Measurements from ENCODE around the gene FRMPD4. TPM values are rescaled to one million over a fixed set of nuclear protein-coding genes. Genes with fewer than 3 reads are reported as not detected.

The FRMPD4 gene
- total and polyA plus RNA-seq, 2 experiments from 2014 or later, result 0.60 to 1.5 TPM

DNA sequence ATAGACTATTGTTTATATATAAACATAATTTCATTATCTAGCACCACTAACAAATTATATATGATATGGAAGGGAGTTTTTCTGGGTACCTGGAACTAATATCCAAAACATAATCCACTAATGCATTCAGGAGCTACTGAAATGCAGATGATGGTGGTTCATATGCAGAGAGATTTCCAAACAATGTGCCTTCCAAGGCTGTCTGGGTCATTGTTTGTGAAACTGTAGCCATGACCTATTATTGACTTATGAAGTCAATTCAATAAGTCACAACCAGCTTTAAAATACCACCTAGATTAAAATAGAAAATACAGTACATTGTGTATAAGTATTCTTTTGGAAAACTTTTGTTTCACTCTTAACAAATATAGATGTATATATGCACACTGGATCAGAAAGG lies 415.9 kb downstream of the FRMPD4 start:
- Histone ChIP-seq H3K27ac (no peak overlapping the region), H3K4me1 (ENCODE audit: low read depth) (no peaks in the 10 kb centered on the region), H3K9me3 (ENCODE audit: low read depth) (no peaks in the 10 kb centered on the region), H3K4me3 (no peak overlapping the region), H3K27me3 (no peaks in the 10 kb centered on the region), H3K36me3 (no peaks in the 10 kb centered on the region)
- no peak for TF ChIP-seq CTCF (IDR thresholded peaks at IDR 0.05; ENCODE audit: low read depth, low read length)
- no peak for DNase-seq (ENCODE audit: low read depth in 1 of 2, low spot score in 1 of 2)

- H3K27ac ChIP-seq, result no peak overlapping the region
- no peaks in the 10 kb centered on the region for H3K9me3 ChIP-seq (ENCODE audit: low read depth)
- H3K36me3 ChIP-seq, result no peaks in the 10 kb centered on the region
- peaks cover 4% of the 10 kb centered on the region for H3K4me1 ChIP-seq (ENCODE audit: low read depth)
- no peak overlapping the region for H3K4me3 ChIP-seq
- no peak for TF ChIP-seq CTCF (IDR thresholded peaks at IDR 0.05; ENCODE audit: low read depth, low read length)
- peak in 1 of 2 donors; percentile 57 for DNase-seq (ENCODE audit: low read depth in 1 of 2, low spot score in 1 of 2)
- no peaks in the 10 kb centered on the region for H3K27me3 ChIP-seq
These were observed 424.8 kb downstream of the FRMPD4 start for GRCh38 chrX:12563121-12563520.

DNA sequence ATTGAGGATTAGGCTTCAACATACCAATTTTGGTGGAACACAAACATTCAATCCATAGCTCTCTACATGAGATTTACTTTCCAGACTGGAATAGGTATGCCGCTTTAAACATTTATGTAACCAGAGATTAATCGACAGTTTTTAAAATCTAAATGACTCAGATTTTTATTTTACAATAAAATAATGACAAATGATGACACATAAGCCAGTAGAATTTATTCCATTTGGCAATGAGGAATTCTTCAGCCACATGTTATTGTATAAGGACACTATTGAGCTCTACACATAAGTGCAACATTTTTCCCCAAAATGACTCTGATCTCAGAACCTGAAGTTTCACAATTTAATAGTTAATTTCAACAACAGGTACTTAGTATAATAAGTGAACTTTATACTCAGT lies 425.9 kb downstream of the FRMPD4 start:
- Histone ChIP-seq H3K36me3 (no peaks in the 10 kb centered on the region), H3K27me3 (no peaks in the 10 kb centered on the region), H3K27ac (no peak overlapping the region), H3K4me3 (no peak overlapping the region), H3K9me3 (ENCODE audit: low read depth) (no peaks in the 10 kb centered on the region), H3K4me1 (ENCODE audit: low read depth) (peaks cover 4% of the 10 kb centered on the region)
- TF ChIP-seq CTCF (IDR thresholded peaks at IDR 0.05; ENCODE audit: low read depth, low read length), result no peak
- no peak for DNase-seq (ENCODE audit: low read depth in 1 of 2, low spot score in 1 of 2)

DNA sequence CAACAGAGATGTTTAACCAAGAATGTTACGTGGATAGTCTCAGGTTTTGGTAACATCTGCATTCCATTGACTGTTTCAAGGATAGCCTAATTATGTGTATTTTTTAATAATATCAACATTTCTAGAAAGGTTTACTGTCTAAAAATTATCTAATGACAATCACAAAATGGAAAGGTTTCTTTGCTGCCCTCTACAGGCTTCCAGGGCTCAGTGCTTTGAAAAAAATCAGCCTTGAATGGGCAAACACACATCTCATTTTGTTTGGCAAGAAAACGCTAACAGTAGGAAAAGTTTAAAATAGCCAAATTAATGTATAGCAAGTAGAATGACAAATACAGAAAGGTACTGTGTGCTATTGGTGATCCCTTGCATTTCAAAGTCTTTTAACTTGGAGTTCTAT lies 429.6 kb downstream of the FRMPD4 start:
- Histone ChIP-seq H3K36me3 (no peaks in the 10 kb centered on the region), H3K4me3 (no peak overlapping the region), H3K27ac (no peak overlapping the region), H3K4me1 (ENCODE audit: low read depth) (peaks cover 4% of the 10 kb centered on the region), H3K27me3 (no peaks in the 10 kb centered on the region), H3K9me3 (ENCODE audit: low read depth) (no peaks in the 10 kb centered on the region)
- peak; percentile 1 to 25 for DNase-seq (ENCODE audit: low read depth in 1 of 2, low spot score in 1 of 2)
- peak; percentile 68 for TF ChIP-seq CTCF (IDR thresholded peaks at IDR 0.05; ENCODE audit: low read depth, low read length)

- no peak overlapping the region for H3K27ac ChIP-seq
- H3K4me3 ChIP-seq, result no peak overlapping the region
- H3K36me3 ChIP-seq, result no peaks in the 10 kb centered on the region
- H3K27me3 ChIP-seq, result no peaks in the 10 kb centered on the region
- TF ChIP-seq CTCF (IDR thresholded peaks at IDR 0.05; ENCODE audit: low read depth, low read length), result no peak
- H3K4me1 ChIP-seq (ENCODE audit: low read depth), result peaks cover 4% of the 10 kb centered on the region
- H3K9me3 ChIP-seq (ENCODE audit: low read depth), result no peaks in the 10 kb centered on the region
- DNase-seq (ENCODE audit: low read depth in 1 of 2, low spot score in 1 of 2), result no peak
These were observed 432.7 kb downstream of the FRMPD4 start for GRCh38 chrX:12570859-12571501.

All from cardiac muscle cell (in vitro differentiated cells and primary cell).